MM.1S (cell line): Measurements from ENCODE around the gene IPO5.
"Not testable (repeated sequence)": the region's sequence is repeated elsewhere in the genome, so short reads cannot be mapped to it uniquely, and the experiment has no call there.

ENCODE experiments used
- DNase-seq: peaks from one replicate; pipeline ENCODE4 v3.0.0-alpha.2; 2015
- H2AFZ ChIP-seq: fragments of 300-600 bp; sonication (generic); 2 replicates; pipeline ENCODE4 v1.6.0; 2016; ENCODE audit warnings: antibody characterized with exemption, low read length
- H3F3A ChIP-seq: fragments of 300-600 bp; sonication (generic); 2 replicates; pipeline ENCODE4 v1.6.1; 2016; ENCODE audit warnings: mild to moderate bottlenecking, antibody characterized with exemption, low read length, moderate library complexity, mixed read lengths; ENCODE audit not compliant: insufficient read depth
- H3K27ac ChIP-seq: fragments of 300-600 bp; sonication (generic); 2 replicates; pipeline ENCODE4 v1.5.1; 2016; ENCODE audit warnings: mild to moderate bottlenecking, low read length
- H3K27me3 ChIP-seq: fragments of 300-600 bp; sonication (generic); replicated peaks from 2 replicates; pipeline ENCODE4 v1.6.0; 2016; ENCODE audit warnings: low read length; ENCODE audit not compliant: insufficient read depth
- H3K36me3 ChIP-seq: fragments of 300-600 bp; sonication (generic); replicated peaks from 2 replicates; pipeline ENCODE4 v1.6.1; 2016; ENCODE audit warnings: mild to moderate bottlenecking, low read length, mixed read lengths; ENCODE audit not compliant: insufficient read depth
- H3K4me1 ChIP-seq: fragments of 300-600 bp; sonication (generic); 2 replicates; pipeline ENCODE4 v1.6.1; 2016; ENCODE audit warnings: low read length, mixed read lengths
- H3K4me2 ChIP-seq: fragments of 300-600 bp; sonication (generic); 2 replicates; pipeline ENCODE4 v1.6.0; 2016; ENCODE audit warnings: low read depth, low read length
- H3K4me3 ChIP-seq: fragments of 300-600 bp; sonication (generic); 2 replicates; pipeline ENCODE4 v1.5.1; 2016; ENCODE audit warnings: low read length, mixed read lengths
- H3K79me2 ChIP-seq: fragments of 300-600 bp; sonication (generic); 2 replicates; pipeline ENCODE4 v1.6.1; 2016; ENCODE audit warnings: mixed run types, low read length, mixed read lengths
- H3K9ac ChIP-seq: fragments of 300-600 bp; sonication (generic); 2 replicates; pipeline ENCODE4 v1.6.1; 2016; ENCODE audit warnings: low read length, mixed read lengths
- H3K9me2 ChIP-seq: fragments of 300-600 bp; sonication (generic); replicated peaks from 2 replicates; pipeline ENCODE4 v1.6.1; 2016; ENCODE audit warnings: mild to moderate bottlenecking, low read length, mixed read lengths; ENCODE audit not compliant: insufficient read depth
- H3K9me3 ChIP-seq: fragments of 300-600 bp; sonication (generic); replicated peaks from 2 replicates; pipeline ENCODE4 v1.6.1; 2016; ENCODE audit warnings: mild to moderate bottlenecking, low read length, mixed read lengths; ENCODE audit not compliant: insufficient read depth
- H4K20me1 ChIP-seq: fragments of 300-600 bp; sonication (generic); 2 replicates; pipeline ENCODE4 v1.6.1; 2016; ENCODE audit warnings: mild to moderate bottlenecking, low read length, moderate library complexity, mixed read lengths; ENCODE audit not compliant: insufficient read depth
- EZH2 ChIP-seq: fragments of 300-600 bp; sonication (generic); optimal IDR thresholded peaks from 2 replicates; pipeline ENCODE3; 2017; ENCODE audit warnings: low read depth, mild to moderate bottlenecking, antibody characterized with exemption, low read length, mixed read lengths
- EZH2phosphoT487 ChIP-seq: fragments of 300-600 bp; sonication (generic); IDR thresholded peaks from 2 replicates; pipeline ENCODE4 v1.6.1; 2018; ENCODE audit warnings: antibody characterized with exemption, low read length
- TF ChIP-seq, protein P1 (sequence below): fragments of 300-600 bp; sonication (generic); IDR thresholded peaks from 2 replicates; pipeline ENCODE4 v1.5.1; 2016; ENCODE audit warnings: antibody characterized with exemption, low read length, mixed read lengths

IPO5 gene

DNA sequence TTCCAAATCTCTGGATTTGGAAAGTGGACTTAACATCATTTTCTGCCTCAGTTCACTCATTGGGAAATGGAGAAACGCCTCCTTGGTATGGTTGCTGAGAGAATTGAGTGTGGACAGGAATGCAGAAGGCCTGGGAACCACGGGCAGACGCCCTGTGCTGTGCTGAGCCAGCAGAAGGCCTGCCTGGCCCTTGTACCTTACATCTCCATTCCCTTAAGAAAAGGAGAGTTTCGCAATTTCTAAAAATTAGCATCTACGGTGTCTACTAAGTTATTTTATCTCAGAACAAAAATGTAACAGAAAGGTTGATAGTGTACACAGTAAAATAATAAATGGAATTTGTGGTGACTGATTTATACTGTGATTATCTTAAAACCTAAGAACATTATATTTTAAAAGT lies 78.7 kb downstream of the IPO5 start:
- no peaks in the 10 kb centered on the region for H3F3A ChIP-seq
- H3K9me2 ChIP-seq = no peaks in the 10 kb centered on the region
- H3K4me1 ChIP-seq = no peaks in the 10 kb centered on the region
- TF ChIP-seq, protein P1, sequence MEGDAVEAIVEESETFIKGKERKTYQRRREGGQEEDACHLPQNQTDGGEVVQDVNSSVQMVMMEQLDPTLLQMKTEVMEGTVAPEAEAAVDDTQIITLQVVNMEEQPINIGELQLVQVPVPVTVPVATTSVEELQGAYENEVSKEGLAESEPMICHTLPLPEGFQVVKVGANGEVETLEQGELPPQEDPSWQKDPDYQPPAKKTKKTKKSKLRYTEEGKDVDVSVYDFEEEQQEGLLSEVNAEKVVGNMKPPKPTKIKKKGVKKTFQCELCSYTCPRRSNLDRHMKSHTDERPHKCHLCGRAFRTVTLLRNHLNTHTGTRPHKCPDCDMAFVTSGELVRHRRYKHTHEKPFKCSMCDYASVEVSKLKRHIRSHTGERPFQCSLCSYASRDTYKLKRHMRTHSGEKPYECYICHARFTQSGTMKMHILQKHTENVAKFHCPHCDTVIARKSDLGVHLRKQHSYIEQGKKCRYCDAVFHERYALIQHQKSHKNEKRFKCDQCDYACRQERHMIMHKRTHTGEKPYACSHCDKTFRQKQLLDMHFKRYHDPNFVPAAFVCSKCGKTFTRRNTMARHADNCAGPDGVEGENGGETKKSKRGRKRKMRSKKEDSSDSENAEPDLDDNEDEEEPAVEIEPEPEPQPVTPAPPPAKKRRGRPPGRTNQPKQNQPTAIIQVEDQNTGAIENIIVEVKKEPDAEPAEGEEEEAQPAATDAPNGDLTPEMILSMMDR = no peak
- no peak for TF ChIP-seq EZH2phosphoT487
- no peak for TF ChIP-seq EZH2
- no peaks in the 10 kb centered on the region for H3K79me2 ChIP-seq
- H3K4me2 ChIP-seq = no peak overlapping the region
- H3K4me3 ChIP-seq = no peak overlapping the region
- no peaks in the 10 kb centered on the region for H4K20me1 ChIP-seq
- no peaks in the 10 kb centered on the region for H3K9me3 ChIP-seq
- no peak overlapping the region for H3K27ac ChIP-seq
- no peaks in the 10 kb centered on the region for H3K36me3 ChIP-seq
- H3K27me3 ChIP-seq = no peaks in the 10 kb centered on the region
- no peak for DNase-seq
- H3K9ac ChIP-seq = no peak overlapping the region
- H2AFZ ChIP-seq = no peak overlapping the region

DNA sequence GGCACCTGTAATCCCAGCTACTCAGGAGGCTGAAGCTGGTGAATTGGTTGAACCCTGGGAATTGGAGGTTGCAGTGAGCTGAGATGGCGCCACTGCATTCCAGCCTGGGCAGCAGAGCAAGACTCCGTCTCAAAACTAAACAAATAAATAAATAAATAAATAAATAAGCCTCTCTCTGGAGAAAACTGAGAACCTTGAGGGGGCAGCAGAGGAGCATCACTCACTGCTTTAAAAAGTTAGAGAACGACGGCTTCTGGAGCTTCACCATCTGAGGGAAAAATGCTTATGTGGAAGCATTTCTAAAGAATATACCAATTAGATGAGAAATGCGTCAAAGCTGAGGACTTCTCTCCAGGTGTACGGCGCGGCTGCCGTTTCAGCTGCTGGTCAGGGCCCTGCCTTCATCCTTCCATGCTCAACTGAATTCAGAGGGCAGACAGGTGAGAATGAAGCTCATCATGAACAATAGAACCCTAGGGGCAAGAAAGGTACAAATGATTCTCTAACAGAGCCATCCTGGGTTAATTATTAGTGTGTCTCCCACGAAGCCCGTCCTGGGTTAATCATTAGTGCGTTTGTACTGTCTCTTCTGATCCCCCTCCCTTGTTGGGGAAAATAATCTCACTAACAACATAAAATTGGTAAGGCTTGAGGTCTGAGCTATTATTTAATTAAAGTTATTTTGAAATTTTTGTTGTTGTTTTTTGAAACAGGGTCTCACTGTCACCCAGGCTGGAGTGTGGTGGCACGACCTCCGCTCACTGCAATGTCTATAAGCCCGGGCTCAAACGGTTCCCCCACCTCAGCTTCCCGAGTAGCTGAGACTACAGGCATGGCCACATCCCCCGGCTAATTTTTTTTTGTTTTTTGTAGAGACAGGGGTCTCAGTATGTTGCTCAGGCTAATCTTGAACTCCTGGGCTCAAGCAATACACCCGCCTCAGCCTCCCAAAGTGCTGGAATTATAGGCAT lies 80.1 kb downstream of the IPO5 start:
- Histone ChIP-seq H3K9me2 (no peaks in the 10 kb centered on the region), H3K4me2 (no peak overlapping the region), H3K4me3 (no peak overlapping the region), H3K4me1 (no peaks in the 10 kb centered on the region), H3K79me2 (no peaks in the 10 kb centered on the region), H3K27me3 (no peaks in the 10 kb centered on the region), H3K9ac (no peak overlapping the region), H3K9me3 (no peaks in the 10 kb centered on the region), H3K27ac (no peak overlapping the region), H2AFZ (no peak overlapping the region), H4K20me1 (no peaks in the 10 kb centered on the region), H3K36me3 (no peaks in the 10 kb centered on the region), H3F3A (no peaks in the 10 kb centered on the region)
- no peak for DNase-seq
- TF ChIP-seq EZH2phosphoT487 (no peak), EZH2 (no peak)
- TF ChIP-seq, protein P1 = no peak

DNA sequence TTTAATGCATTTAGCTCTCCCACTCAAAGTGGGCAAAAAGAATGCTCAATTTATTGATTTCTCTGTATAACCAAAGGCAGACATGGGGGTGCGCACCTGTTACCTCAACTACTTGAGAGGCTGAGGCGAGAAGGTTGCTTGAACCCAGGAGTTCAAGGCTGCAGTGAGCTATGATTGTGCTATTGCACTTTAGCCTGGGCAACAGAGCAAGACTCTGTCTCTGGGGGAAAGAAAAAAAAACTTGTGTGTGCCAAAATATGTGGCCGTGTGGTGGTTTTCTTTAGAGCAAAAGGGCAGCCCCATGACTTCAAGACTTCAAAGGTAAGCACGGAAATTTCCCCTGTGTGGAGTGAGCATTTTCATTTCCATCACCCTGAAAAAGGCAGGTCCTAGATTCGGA lies 81.9 kb downstream of the IPO5 start:
- Histone ChIP-seq H2AFZ (no peak overlapping the region), H3K9me3 (no peaks in the 10 kb centered on the region), H3K9ac (no peak overlapping the region), H3K27ac (no peak overlapping the region), H3K4me1 (no peaks in the 10 kb centered on the region), H3K27me3 (no peaks in the 10 kb centered on the region), H3K79me2 (no peaks in the 10 kb centered on the region), H3K9me2 (no peaks in the 10 kb centered on the region), H3K4me3 (no peak overlapping the region), H3K4me2 (no peak overlapping the region), H3F3A (no peaks in the 10 kb centered on the region), H4K20me1 (no peaks in the 10 kb centered on the region), H3K36me3 (no peaks in the 10 kb centered on the region)
- no peak for TF ChIP-seq EZH2phosphoT487
- no peak for TF ChIP-seq EZH2
- TF ChIP-seq, protein P1 = no peak
- no peak for DNase-seq

DNA sequence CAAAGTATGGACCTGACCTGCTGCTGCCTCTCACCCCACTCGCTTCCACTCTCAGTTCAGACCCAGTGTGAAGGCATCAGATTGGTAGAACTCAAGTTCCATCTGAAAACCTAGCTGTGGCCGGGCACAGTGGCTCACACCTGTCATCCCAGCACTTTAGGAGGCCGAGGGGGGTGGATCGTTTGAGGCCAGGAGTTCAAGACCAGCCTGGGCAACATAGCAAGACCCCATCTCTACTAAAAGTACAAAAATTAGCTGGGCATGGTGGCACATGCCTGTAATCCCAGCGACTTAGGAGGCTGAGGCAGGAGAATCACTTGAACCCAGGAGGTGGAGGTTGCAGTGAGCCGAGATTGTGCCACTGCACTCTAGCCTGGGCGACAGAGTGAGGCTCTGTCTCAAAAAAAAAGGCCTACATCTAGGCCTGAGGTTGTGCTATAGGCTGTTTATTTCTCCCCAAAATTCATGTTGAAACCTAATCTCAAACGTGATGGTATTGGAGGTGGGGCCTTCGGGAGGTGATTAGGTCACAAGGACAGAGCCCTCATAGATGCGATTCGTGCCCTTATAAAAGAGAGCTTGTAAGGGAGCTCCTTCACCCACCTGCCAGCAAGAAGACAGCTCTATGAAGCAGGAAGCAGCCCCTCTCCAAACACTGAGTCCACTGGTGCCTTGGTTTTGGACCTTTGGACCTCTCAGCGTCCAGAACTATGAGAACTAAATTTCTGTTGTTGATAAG lies 83.3 kb downstream of the IPO5 start:
- not testable (repeated sequence) for H3K4me1 ChIP-seq, H3K4me2 ChIP-seq, H3F3A ChIP-seq, H3K9ac ChIP-seq, H3K36me3 ChIP-seq, H2AFZ ChIP-seq, H3K27ac ChIP-seq, H3K79me2 ChIP-seq, H3K9me2 ChIP-seq, H3K9me3 ChIP-seq, H3K27me3 ChIP-seq, H3K4me3 ChIP-seq, DNase-seq, H4K20me1 ChIP-seq
